HCT116 (cell line): ENCODE results near the gene GPR17. TPM values are rescaled to one million over a fixed set of nuclear protein-coding genes. Genes with fewer than 3 reads are reported as not detected.

Experiments used
- ATAC-seq: fragments of 200-7000 bp; cut with Tn5 transposase; 2 replicates; pipeline ENCODE4 v1.9.1; 2020; ENCODE audit warnings: mild to moderate bottlenecking, moderate library complexity
- BruUV-seq: library from RNA; stranded (reverse); fragments of 400-500 nt; replicated peaks from 2 replicates; lab custom pipeline; 2021; lab: Mats Ljungman, UMichigan
- CTCF ChIA-PET: fragments of 300-600 bp; sonication (Branson Sonifier 250); formaldehyde crosslinking; loops from one replicate; lab custom pipeline; 2021; ENCODE audit warnings: antibody characterized with exemption; lab: Charles Lee
- POLR2A ChIA-PET: fragments of 300-600, 350-600 bp; sonication (Branson Sonifier 250); formaldehyde crosslinking; loops from one replicate; lab custom pipeline; 2021; ENCODE audit warnings: antibody characterized with exemption; lab: Charles Lee
- RAD21 ChIA-PET, 2 experiments: fragments of 300-600 bp; sonication (Branson Sonifier 250); formaldehyde crosslinking; loops; one replicate each; lab custom pipeline; 2023; ENCODE audit warnings: low total read pairs in 2 of 2; ENCODE audit not compliant: uncharacterized antibody in 2 of 2, unreplicated experiment in 2 of 2, low non-redundant PET in 1 of 2; lab: Charles Lee
- DNase-seq: peaks from one replicate; pipeline ENCODE4 v3.0.0-alpha.2; 2010; ENCODE audit warnings: low read depth, low spot score
- H2AFZ ChIP-seq: fragments of 200-600 bp; shearing (Covaris generic), sonication (generic); 2 replicates; pipeline ENCODE4 v1.6.1; 2017; ENCODE audit warnings: low read depth, mixed run types, mixed read lengths, antibody characterized with exemption, low read length; ENCODE audit not compliant: poor library complexity, severe bottlenecking
- H3K27ac ChIP-seq: 2 replicates; pipeline ENCODE4 v1.5.1; 2012; ENCODE audit warnings: low read depth, low read length
- H3K27me3 ChIP-seq: fragments of 200-600 bp; sonication (generic); 2 replicates; pipeline ENCODE4 v1.6.1; 2016; ENCODE audit warnings: mixed run types, low read length, mixed read lengths; ENCODE audit not compliant: insufficient read depth
- H3K36me3 ChIP-seq, 2 experiments: fragments of 200-500 bp in 1 of 2; fragments of 200-600 bp in 1 of 2; sonication (Bioruptor generic) in 1 of 2; sonication (generic) in 1 of 2; 2 replicates each; pipeline versions ENCODE4 v1.5.1 to v1.6.1; 2014 to 2016; ENCODE audit warnings: low read length in 2 of 2, inconsistent platforms in 1 of 2, mixed read lengths in 1 of 2, mixed run types in 1 of 2; ENCODE audit not compliant: insufficient read depth in 2 of 2, control insufficient read depth in 1 of 2
- H3K4me1 ChIP-seq, 2 experiments: fragments of 200-600 bp in 1 of 2; sonication (generic) in 1 of 2; 2 replicates each; pipeline versions ENCODE4 v1.5.1 to v1.6.1; 2012 to 2017; ENCODE audit warnings: low read length in 2 of 2, inconsistent platforms in 1 of 2, mild to moderate bottlenecking in 1 of 2, mixed read lengths in 1 of 2, mixed run types in 1 of 2, moderate library complexity in 1 of 2; ENCODE audit not compliant: insufficient read depth in 2 of 2, control insufficient read depth in 1 of 2
- H3K4me2 ChIP-seq: fragments of 200-600 bp; sonication (generic); 2 replicates; pipeline ENCODE4 v1.6.1; 2017; ENCODE audit warnings: mixed run types, low read length, mixed read lengths
- H3K4me3 ChIP-seq, 2 experiments: fragments of 200-600 bp in 1 of 2; sonication (generic) in 1 of 2; replicated peaks in 1 of 2; 2 replicates each; pipeline ENCODE4 v1.5.1; 2011 to 2016; ENCODE audit warnings: low read length in 2 of 2, control low read depth in 1 of 2, low read depth in 1 of 2, mild to moderate bottlenecking in 1 of 2, mixed read lengths in 1 of 2, mixed run types in 1 of 2
- H3K79me2 ChIP-seq: fragments of 200-600 bp; sonication (generic); 2 replicates; pipeline ENCODE4 v1.6.1; 2017; ENCODE audit warnings: mild to moderate bottlenecking, mixed run types, low read length, moderate library complexity, mixed read lengths; ENCODE audit not compliant: insufficient read depth
- H3K9ac ChIP-seq: fragments of 200-600 bp; sonication (generic); 2 replicates; pipeline ENCODE4 v1.6.1; 2016; ENCODE audit warnings: low read length, mixed read lengths
- H3K9me2 ChIP-seq: fragments of 200-600 bp; sonication (generic), shearing (Covaris generic); 2 replicates; pipeline ENCODE4 v1.6.1; 2017; ENCODE audit warnings: mixed run types, mild to moderate bottlenecking, moderate library complexity; ENCODE audit not compliant: insufficient read depth
- H3K9me3 ChIP-seq, 2 experiments: fragments of 200-500 bp in 1 of 2; fragments of 200-600 bp in 1 of 2; sonication (Bioruptor generic) in 1 of 2; sonication (generic) in 1 of 2; 2 replicates each; pipeline ENCODE4 v1.6.1; 2014 to 2017; ENCODE audit warnings: low read length in 2 of 2, mixed read lengths in 2 of 2, inconsistent platforms in 1 of 2, low read depth in 1 of 2, mild to moderate bottlenecking in 1 of 2, mixed run types in 1 of 2, moderate library complexity in 1 of 2; ENCODE audit not compliant: control insufficient read depth in 1 of 2, insufficient read depth in 1 of 2
- H4K20me1 ChIP-seq: fragments of 200-600 bp; sonication (generic), shearing (Covaris generic); 2 replicates; pipeline ENCODE4 v1.6.1; 2017; ENCODE audit warnings: mixed run types, mild to moderate bottlenecking, moderate library complexity; ENCODE audit not compliant: insufficient read depth
- CEBPB ChIP-seq: IDR thresholded peaks from 2 replicates; pipeline ENCODE4 v1.6.1; 2012; ENCODE audit warnings: low read depth
- EGR1 ChIP-seq: IDR thresholded peaks from 2 replicates; pipeline ENCODE4 v1.6.1; 2012; ENCODE audit warnings: low read depth
- ELF1 ChIP-seq: IDR thresholded peaks from 2 replicates; pipeline ENCODE4 v1.6.1; 2012; ENCODE audit warnings: low read depth, borderline replicate concordance
- EZH2 ChIP-seq: fragments of 200-600 bp; sonication (generic); IDR thresholded peaks from 2 replicates; pipeline ENCODE4 v1.6.1; 2017; ENCODE audit warnings: antibody characterized with exemption, mixed run types
- FOSL1 ChIP-seq: IDR thresholded peaks from 2 replicates; pipeline ENCODE4 v1.6.1; 2012; ENCODE audit warnings: low read depth
- JUND ChIP-seq: IDR thresholded peaks from 2 replicates; pipeline ENCODE4 v1.6.1; 2012
- RAD21 ChIP-seq: IDR thresholded peaks from 2 replicates; pipeline ENCODE4 v1.6.1; 2012; ENCODE audit warnings: low read depth, mild to moderate bottlenecking
- SIN3A ChIP-seq: IDR thresholded peaks from 2 replicates; pipeline ENCODE4 v1.6.1; 2012; ENCODE audit warnings: low read depth
- TCF7L2 ChIP-seq: IDR thresholded peaks from 2 replicates; pipeline ENCODE4 v1.7.0; 2011; ENCODE audit warnings: borderline replicate concordance, inconsistent platforms; ENCODE audit not compliant: insufficient read depth, insufficient read length; ENCODE audit errors: extremely low read depth
- ZFX ChIP-seq: fragments of 450-650 bp; IDR thresholded peaks from 2 replicates; pipeline ENCODE4 v1.6.1; 2017
- intact Hi-C: fragments of 100-400 bp; cut with micrococcal nuclease; formaldehyde crosslinking; loops from 2 replicates; pipeline ENCODE4 v1.10.0; 2022
- total RNA-seq: library from RNA; stranded (reverse); gene quantifications from one replicate; pipeline ENCODE4 v1.2.1, GENCODE V29; 2021; ENCODE audit not compliant: unreplicated experiment
- TF ChIP-seq, protein P1 (sequence below): IDR thresholded peaks from 2 replicates; pipeline ENCODE4 v1.6.1; 2011; ENCODE audit warnings: mild to moderate bottlenecking, low read length, moderate library complexity; ENCODE audit not compliant: insufficient replicate concordance; ENCODE audit errors: extremely low read depth
- TF ChIP-seq, protein P2 (sequence below), 3 experiments: fragments of 200-600 bp in 1 of 3; sonication (generic) in 1 of 3; IDR thresholded peaks in 2 of 3; conservative IDR thresholded peaks in 1 of 3; 2 replicates each; pipeline ENCODE4 v1.5.1; 2012 to 2017; ENCODE audit warnings: low read depth in 2 of 3, low read length in 2 of 3, antibody characterized with exemption in 1 of 3, borderline replicate concordance in 1 of 3, control low read depth in 1 of 3, mild to moderate bottlenecking in 1 of 3, mixed read lengths in 1 of 3, mixed run types in 1 of 3, moderate library complexity in 1 of 3; ENCODE audit not compliant: insufficient read depth in 1 of 3

Gene GPR17
- total RNA-seq, 1 experiment from 2014 or later: not detected

DNA sequence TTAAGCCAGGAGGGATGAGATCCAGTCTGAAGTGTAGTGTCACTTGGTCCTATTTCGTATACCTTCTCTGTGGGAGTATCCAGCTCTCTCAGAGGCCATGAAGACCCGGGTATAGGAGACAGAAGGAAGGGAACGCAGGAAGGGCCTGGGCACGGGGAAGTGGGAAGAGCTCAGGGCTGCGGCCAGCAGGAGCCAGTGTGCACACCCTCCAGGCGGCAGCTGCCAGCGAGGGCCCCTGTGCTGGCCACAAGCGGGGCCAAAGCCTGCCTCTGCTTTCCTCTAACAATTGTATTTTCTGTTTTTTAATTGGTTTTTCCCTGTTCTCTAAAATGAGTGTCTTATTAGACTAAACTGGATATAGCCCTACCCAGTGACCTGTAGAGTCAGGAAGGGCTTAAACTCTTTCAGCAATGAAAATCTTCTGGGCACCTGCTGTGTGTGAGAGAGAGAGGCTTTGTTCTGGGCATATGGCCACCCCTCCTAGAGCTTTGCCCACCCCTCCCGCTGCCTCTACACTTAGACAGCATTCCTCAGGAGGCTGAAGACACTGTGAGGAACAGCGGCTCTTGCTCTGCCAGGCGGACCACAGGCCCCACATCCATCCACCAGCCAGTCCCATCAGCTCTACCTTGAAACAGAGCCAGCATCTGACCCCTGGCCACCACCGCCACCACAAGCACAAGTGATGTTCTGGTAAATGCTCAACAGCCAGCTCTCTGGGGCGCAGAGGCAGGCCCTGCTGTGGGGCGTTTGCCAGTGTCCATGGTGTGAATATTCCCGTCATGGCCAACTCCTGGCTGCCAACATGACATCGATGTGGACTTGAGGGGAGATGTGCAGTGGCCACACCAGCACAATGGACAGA, 9.5 kb downstream of the GPR17 start:
- Histone ChIP-seq H3K4me2 (no peak overlapping the region), H3K27me3 (no peaks in the 10 kb centered on the region), H3K4me1 (no peaks in the 10 kb centered on the region), H3K36me3 (no peaks in the 10 kb centered on the region), H3K9ac (no peak overlapping the region), H2AFZ (no peak overlapping the region), H4K20me1 (no peaks in the 10 kb centered on the region), H3K9me2 (no peaks in the 10 kb centered on the region), H3K27ac (no peak overlapping the region), H3K4me3 (no peak overlapping the region), H3K9me3 (no peaks in the 10 kb centered on the region; a peak in 1 of 4 replicates), H3K79me2 (no peaks in the 10 kb centered on the region)
- no peak for TF ChIP-seq CEBPB
- no peak for TF ChIP-seq ELF1
- TF ChIP-seq, protein P1, sequence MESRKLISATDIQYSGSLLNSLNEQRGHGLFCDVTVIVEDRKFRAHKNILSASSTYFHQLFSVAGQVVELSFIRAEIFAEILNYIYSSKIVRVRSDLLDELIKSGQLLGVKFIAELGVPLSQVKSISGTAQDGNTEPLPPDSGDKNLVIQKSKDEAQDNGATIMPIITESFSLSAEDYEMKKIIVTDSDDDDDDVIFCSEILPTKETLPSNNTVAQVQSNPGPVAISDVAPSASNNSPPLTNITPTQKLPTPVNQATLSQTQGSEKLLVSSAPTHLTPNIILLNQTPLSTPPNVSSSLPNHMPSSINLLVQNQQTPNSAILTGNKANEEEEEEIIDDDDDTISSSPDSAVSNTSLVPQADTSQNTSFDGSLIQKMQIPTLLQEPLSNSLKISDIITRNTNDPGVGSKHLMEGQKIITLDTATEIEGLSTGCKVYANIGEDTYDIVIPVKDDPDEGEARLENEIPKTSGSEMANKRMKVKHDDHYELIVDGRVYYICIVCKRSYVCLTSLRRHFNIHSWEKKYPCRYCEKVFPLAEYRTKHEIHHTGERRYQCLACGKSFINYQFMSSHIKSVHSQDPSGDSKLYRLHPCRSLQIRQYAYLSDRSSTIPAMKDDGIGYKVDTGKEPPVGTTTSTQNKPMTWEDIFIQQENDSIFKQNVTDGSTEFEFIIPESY: no peak
- TF ChIP-seq RAD21: no peak
- no peak for TF ChIP-seq EGR1
- TF ChIP-seq, protein P2, sequence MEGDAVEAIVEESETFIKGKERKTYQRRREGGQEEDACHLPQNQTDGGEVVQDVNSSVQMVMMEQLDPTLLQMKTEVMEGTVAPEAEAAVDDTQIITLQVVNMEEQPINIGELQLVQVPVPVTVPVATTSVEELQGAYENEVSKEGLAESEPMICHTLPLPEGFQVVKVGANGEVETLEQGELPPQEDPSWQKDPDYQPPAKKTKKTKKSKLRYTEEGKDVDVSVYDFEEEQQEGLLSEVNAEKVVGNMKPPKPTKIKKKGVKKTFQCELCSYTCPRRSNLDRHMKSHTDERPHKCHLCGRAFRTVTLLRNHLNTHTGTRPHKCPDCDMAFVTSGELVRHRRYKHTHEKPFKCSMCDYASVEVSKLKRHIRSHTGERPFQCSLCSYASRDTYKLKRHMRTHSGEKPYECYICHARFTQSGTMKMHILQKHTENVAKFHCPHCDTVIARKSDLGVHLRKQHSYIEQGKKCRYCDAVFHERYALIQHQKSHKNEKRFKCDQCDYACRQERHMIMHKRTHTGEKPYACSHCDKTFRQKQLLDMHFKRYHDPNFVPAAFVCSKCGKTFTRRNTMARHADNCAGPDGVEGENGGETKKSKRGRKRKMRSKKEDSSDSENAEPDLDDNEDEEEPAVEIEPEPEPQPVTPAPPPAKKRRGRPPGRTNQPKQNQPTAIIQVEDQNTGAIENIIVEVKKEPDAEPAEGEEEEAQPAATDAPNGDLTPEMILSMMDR (IDR thresholded peaks at IDR 0.05 in 2 of 3, conservative IDR thresholded peaks at IDR 0.05 in 1 of 3; ENCODE audit: borderline replicate concordance in 1 of 3, insufficient read depth in 1 of 3, low read depth in 2 of 3, low read length in 2 of 3): no peak
- TF ChIP-seq ZFX: no peak
- TF ChIP-seq SIN3A: no peak
- TF ChIP-seq JUND: no peak
- TF ChIP-seq TCF7L2: no peak
- TF ChIP-seq EZH2: no peak
- no peak for TF ChIP-seq FOSL1
- DNase-seq (no peak), ATAC-seq (no peak)
- BruUV-seq: no TSS peak
- CTCF ChIA-PET: no interaction called here
- RAD21 ChIA-PET: no interaction called here
- POLR2A ChIA-PET: no interaction called here
- intact Hi-C loops: no loop called here
